Measurements from ENCODE around the gene CDC27.

CDC27 gene

GRCh38 chr17:47099451-47099986 lies 89.6 kb downstream of the CDC27 start:
- Histone ChIP-seq H3K27ac (ENCODE audit: poor library complexity, severe bottlenecking) (peak overlapping the region; percentile 32), H3K9me3 (ENCODE audit: severe bottlenecking) (no peaks in the 10 kb centered on the region), H3K27me3 (ENCODE audit: insufficient read depth, poor library complexity, severe bottlenecking) (no peaks in the 10 kb centered on the region), H3K36me3 (ENCODE audit: low read depth) (0 out of 2 replicates have a peak, but pooled peaks cover 5% of the 10 kb centered on the region), H3K4me3 (ENCODE audit: severe bottlenecking) (peak overlapping the region; percentile 98), H3K4me1 (ENCODE audit: insufficient read depth, poor library complexity, severe bottlenecking) (peaks cover 9% of the 10 kb centered on the region)
- ATAC-seq (ENCODE audit: low read depth) (peak; percentile 2; the same call in 1 of the 3 replicates), DNase-seq (ENCODE audit: low spot score) (no peak)
- TF ChIP-seq, protein P1, sequence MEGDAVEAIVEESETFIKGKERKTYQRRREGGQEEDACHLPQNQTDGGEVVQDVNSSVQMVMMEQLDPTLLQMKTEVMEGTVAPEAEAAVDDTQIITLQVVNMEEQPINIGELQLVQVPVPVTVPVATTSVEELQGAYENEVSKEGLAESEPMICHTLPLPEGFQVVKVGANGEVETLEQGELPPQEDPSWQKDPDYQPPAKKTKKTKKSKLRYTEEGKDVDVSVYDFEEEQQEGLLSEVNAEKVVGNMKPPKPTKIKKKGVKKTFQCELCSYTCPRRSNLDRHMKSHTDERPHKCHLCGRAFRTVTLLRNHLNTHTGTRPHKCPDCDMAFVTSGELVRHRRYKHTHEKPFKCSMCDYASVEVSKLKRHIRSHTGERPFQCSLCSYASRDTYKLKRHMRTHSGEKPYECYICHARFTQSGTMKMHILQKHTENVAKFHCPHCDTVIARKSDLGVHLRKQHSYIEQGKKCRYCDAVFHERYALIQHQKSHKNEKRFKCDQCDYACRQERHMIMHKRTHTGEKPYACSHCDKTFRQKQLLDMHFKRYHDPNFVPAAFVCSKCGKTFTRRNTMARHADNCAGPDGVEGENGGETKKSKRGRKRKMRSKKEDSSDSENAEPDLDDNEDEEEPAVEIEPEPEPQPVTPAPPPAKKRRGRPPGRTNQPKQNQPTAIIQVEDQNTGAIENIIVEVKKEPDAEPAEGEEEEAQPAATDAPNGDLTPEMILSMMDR (IDR thresholded peaks at IDR 0.05; ENCODE audit: poor library complexity, severe bottlenecking): no peak

- TF ChIP-seq, protein P1 (IDR thresholded peaks at IDR 0.05; ENCODE audit: poor library complexity, severe bottlenecking): no peak
- H3K27me3 ChIP-seq (ENCODE audit: insufficient read depth, poor library complexity, severe bottlenecking): no peaks in the 10 kb centered on the region
- no peak overlapping the region for H3K27ac ChIP-seq (ENCODE audit: poor library complexity, severe bottlenecking)
- no peak overlapping the region for H3K4me3 ChIP-seq (ENCODE audit: severe bottlenecking)
- DNase-seq (ENCODE audit: low spot score): no peak
- H3K9me3 ChIP-seq (ENCODE audit: severe bottlenecking): no peaks in the 10 kb centered on the region
- H3K4me1 ChIP-seq (ENCODE audit: insufficient read depth, poor library complexity, severe bottlenecking): peaks cover 9% of the 10 kb centered on the region
- H3K36me3 ChIP-seq (ENCODE audit: low read depth): 0 out of 2 replicates have a peak, but pooled peaks cover 5% of the 10 kb centered on the region
- ATAC-seq (ENCODE audit: low read depth): no peak
Observed at GRCh38 chr17:47096343-47096742, 92.8 kb downstream of the CDC27 start.

GRCh38 chr17:47095268-47095667 lies 93.8 kb downstream of the CDC27 start:
- no peak overlapping the region for H3K4me3 ChIP-seq (ENCODE audit: severe bottlenecking)
- DNase-seq (ENCODE audit: low spot score) (no peak), ATAC-seq (ENCODE audit: low read depth) (no peak)
- no peaks in the 10 kb centered on the region for H3K27me3 ChIP-seq (ENCODE audit: insufficient read depth, poor library complexity, severe bottlenecking)
- 0 out of 2 replicates have a peak, but pooled peaks cover 5% of the 10 kb centered on the region for H3K36me3 ChIP-seq (ENCODE audit: low read depth)
- TF ChIP-seq, protein P1 (IDR thresholded peaks at IDR 0.05; ENCODE audit: poor library complexity, severe bottlenecking): no peak
- H3K4me1 ChIP-seq (ENCODE audit: insufficient read depth, poor library complexity, severe bottlenecking): peaks cover 9% of the 10 kb centered on the region
- H3K27ac ChIP-seq (ENCODE audit: poor library complexity, severe bottlenecking): no peak overlapping the region
- H3K9me3 ChIP-seq (ENCODE audit: severe bottlenecking): no peaks in the 10 kb centered on the region

- Histone ChIP-seq H3K27me3 (ENCODE audit: insufficient read depth, poor library complexity, severe bottlenecking) (no peaks in the 10 kb centered on the region), H3K36me3 (ENCODE audit: low read depth) (peaks cover 5% of the 10 kb centered on the region; the same call in 1 of the 2 replicates), H3K4me3 (ENCODE audit: severe bottlenecking) (no peak overlapping the region), H3K9me3 (ENCODE audit: severe bottlenecking) (no peaks in the 10 kb centered on the region), H3K27ac (ENCODE audit: poor library complexity, severe bottlenecking) (no peak overlapping the region), H3K4me1 (ENCODE audit: insufficient read depth, poor library complexity, severe bottlenecking) (peaks cover 2% of the 10 kb centered on the region)
- ATAC-seq (ENCODE audit: low read depth) (no peak), DNase-seq (ENCODE audit: low spot score) (no peak)
- TF ChIP-seq, protein P1 (IDR thresholded peaks at IDR 0.05; ENCODE audit: poor library complexity, severe bottlenecking): no peak
Observed at GRCh38 chr17:47087093-47087492, 102.0 kb downstream of the CDC27 start.

- TF ChIP-seq, protein P1 (IDR thresholded peaks at IDR 0.05; ENCODE audit: poor library complexity, severe bottlenecking): no peak
- Histone ChIP-seq H3K9me3 (ENCODE audit: severe bottlenecking) (no peaks in the 10 kb centered on the region), H3K27ac (ENCODE audit: poor library complexity, severe bottlenecking) (no peak overlapping the region), H3K4me1 (ENCODE audit: insufficient read depth, poor library complexity, severe bottlenecking) (peaks cover 2% of the 10 kb centered on the region), H3K27me3 (ENCODE audit: insufficient read depth, poor library complexity, severe bottlenecking) (no peaks in the 10 kb centered on the region), H3K4me3 (ENCODE audit: severe bottlenecking) (no peak overlapping the region), H3K36me3 (ENCODE audit: low read depth) (peaks cover 16% of the 10 kb centered on the region)
- no peak for DNase-seq (ENCODE audit: low spot score)
- no peak for ATAC-seq (ENCODE audit: low read depth)
Observed at GRCh38 chr17:47085736-47086135, 103.4 kb downstream of the CDC27 start.

Measured in RWPE2 (cell line).